DND-41 (cell line): ENCODE data around the gene TMEM39B.

Source experiments
- ATAC-seq: fragments of 200-7000 bp; cut with Tn5 transposase; 3 replicates; pipeline ENCODE4 v1.9.1; 2021; ENCODE audit warnings: low read depth; ENCODE audit not compliant: insufficient read depth
- DNase-seq: peaks from one replicate; pipeline ENCODE4 v3.0.0-alpha.2; 2020
- H2AFZ ChIP-seq: 2 replicates; pipeline ENCODE4 v1.6.0; 2012; ENCODE audit warnings: low read depth, low read length
- H3K27ac ChIP-seq: 2 replicates; pipeline ENCODE4 v1.5.1; 2012; ENCODE audit warnings: low read length, inconsistent platforms
- H3K27me3 ChIP-seq: fragments of 200-600 bp; sonication (generic); 2 replicates; pipeline ENCODE4 v1.6.0; 2012; ENCODE audit warnings: low read length, mild to moderate bottlenecking, inconsistent platforms; ENCODE audit not compliant: insufficient read depth, poor library complexity
- H3K36me3 ChIP-seq: 2 replicates; pipeline ENCODE4 v1.5.1; 2012; ENCODE audit warnings: low read length, inconsistent platforms; ENCODE audit not compliant: insufficient read depth
- H3K4me1 ChIP-seq: 2 replicates; pipeline ENCODE4 v1.5.1; 2012; ENCODE audit warnings: mild to moderate bottlenecking, low read length; ENCODE audit not compliant: insufficient read depth
- H3K4me2 ChIP-seq: 2 replicates; pipeline ENCODE4 v1.6.0; 2012; ENCODE audit warnings: mild to moderate bottlenecking, moderate library complexity, low read length, inconsistent platforms; ENCODE audit not compliant: insufficient read depth
- H3K4me3 ChIP-seq, 2 experiments: fragments of 200-600 bp in 1 of 2; shearing (Covaris generic) in 1 of 2; 2 replicates each; pipeline ENCODE4 v1.5.1; 2012 to 2016; ENCODE audit warnings: inconsistent platforms in 2 of 2, low read length in 2 of 2, mild to moderate bottlenecking in 2 of 2, low read depth in 1 of 2, moderate library complexity in 1 of 2
- H3K79me2 ChIP-seq: 2 replicates; pipeline ENCODE4 v1.6.0; 2012; ENCODE audit warnings: low read length, inconsistent platforms; ENCODE audit not compliant: insufficient read depth
- H3K9ac ChIP-seq: 2 replicates; pipeline ENCODE4 v1.6.0; 2012; ENCODE audit warnings: low read depth, mild to moderate bottlenecking, inconsistent platforms, low read length, moderate library complexity
- H3K9me3 ChIP-seq: 2 replicates; pipeline ENCODE4 v1.5.1; 2012; ENCODE audit warnings: low read length, moderate library complexity, mild to moderate bottlenecking, inconsistent platforms; ENCODE audit not compliant: insufficient read depth, severe bottlenecking
- H4K20me1 ChIP-seq: 2 replicates; pipeline ENCODE4 v1.6.0; 2012; ENCODE audit warnings: low read length; ENCODE audit not compliant: insufficient read depth
- EZH2 ChIP-seq: IDR thresholded peaks from 3 replicates; pipeline ENCODE4 v1.6.1; 2012; ENCODE audit warnings: borderline replicate concordance, low read depth, mild to moderate bottlenecking, moderate library complexity, low read length, inconsistent platforms; ENCODE audit not compliant: severe bottlenecking
- TF ChIP-seq, protein P1 (sequence below): IDR thresholded peaks from 2 replicates; pipeline ENCODE4 v1.5.1; 2012; ENCODE audit warnings: borderline replicate concordance, low read length, moderate library complexity, mild to moderate bottlenecking; ENCODE audit not compliant: poor library complexity, severe bottlenecking; ENCODE audit errors: extremely low read depth

The TMEM39B gene

DNA sequence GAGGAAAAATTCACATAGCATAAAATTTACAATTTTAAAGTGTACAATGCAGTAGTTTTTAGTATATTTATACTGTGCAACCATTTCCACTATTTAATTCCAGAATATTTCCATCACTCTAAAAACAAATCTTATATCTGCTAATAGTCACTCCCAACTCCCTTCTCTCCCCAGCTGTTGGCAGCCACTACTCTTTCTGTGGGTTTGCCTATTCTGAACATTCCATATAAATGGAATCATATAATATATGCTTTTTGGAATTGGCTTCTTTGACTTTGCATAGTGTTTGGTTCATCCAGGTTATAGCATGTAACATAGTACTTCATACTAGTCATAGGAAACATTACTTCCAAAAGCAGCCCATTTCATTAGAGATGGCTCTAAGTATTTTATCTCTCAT, 25.0 kb upstream of the TMEM39B start:
- no peaks in the 10 kb centered on the region for H3K4me1 ChIP-seq
- H4K20me1 ChIP-seq: peaks cover 6% of the 10 kb centered on the region; the same call in 1 of the 2 replicates
- H3K27me3 ChIP-seq: no peaks in the 10 kb centered on the region
- no peak overlapping the region for H3K4me2 ChIP-seq
- DNase-seq: no peak
- H3K79me2 ChIP-seq: peaks cover 25% of the 10 kb centered on the region
- H3K27ac ChIP-seq: no peak overlapping the region
- H3K4me3 ChIP-seq: no peak overlapping the region
- TF ChIP-seq, protein P1, sequence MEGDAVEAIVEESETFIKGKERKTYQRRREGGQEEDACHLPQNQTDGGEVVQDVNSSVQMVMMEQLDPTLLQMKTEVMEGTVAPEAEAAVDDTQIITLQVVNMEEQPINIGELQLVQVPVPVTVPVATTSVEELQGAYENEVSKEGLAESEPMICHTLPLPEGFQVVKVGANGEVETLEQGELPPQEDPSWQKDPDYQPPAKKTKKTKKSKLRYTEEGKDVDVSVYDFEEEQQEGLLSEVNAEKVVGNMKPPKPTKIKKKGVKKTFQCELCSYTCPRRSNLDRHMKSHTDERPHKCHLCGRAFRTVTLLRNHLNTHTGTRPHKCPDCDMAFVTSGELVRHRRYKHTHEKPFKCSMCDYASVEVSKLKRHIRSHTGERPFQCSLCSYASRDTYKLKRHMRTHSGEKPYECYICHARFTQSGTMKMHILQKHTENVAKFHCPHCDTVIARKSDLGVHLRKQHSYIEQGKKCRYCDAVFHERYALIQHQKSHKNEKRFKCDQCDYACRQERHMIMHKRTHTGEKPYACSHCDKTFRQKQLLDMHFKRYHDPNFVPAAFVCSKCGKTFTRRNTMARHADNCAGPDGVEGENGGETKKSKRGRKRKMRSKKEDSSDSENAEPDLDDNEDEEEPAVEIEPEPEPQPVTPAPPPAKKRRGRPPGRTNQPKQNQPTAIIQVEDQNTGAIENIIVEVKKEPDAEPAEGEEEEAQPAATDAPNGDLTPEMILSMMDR: no peak
- TF ChIP-seq EZH2: no peak
- no peak for ATAC-seq
- H2AFZ ChIP-seq: no peak overlapping the region
- H3K36me3 ChIP-seq: peaks cover 37% of the 10 kb centered on the region
- H3K9ac ChIP-seq: no peak overlapping the region
- H3K9me3 ChIP-seq: no peaks in the 10 kb centered on the region

DNA sequence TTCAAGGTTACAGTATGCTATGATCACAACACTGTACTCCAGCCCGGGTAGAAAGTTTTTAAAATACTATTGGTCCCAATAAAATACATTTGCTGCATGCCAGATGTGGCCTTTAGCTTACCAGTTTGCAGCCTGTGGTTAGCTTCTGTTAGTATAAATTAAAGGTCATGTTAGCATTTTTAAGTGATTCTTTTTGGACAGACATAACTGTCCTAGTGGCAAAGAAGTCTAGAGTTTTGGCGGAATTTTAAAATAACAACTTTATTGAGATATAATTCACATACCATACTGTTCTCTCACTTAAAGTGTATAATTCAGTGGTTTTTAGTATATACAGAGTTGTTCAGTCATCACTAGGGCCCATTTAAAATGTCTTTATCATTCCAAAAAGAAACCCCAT, 24.3 kb upstream of the TMEM39B start:
- no peaks in the 10 kb centered on the region for H3K4me1 ChIP-seq
- H3K79me2 ChIP-seq: peaks cover 25% of the 10 kb centered on the region
- H3K27me3 ChIP-seq: no peaks in the 10 kb centered on the region
- TF ChIP-seq, protein P1: no peak
- no peak for TF ChIP-seq EZH2
- no peak overlapping the region for H2AFZ ChIP-seq
- no peak overlapping the region for H3K4me3 ChIP-seq
- H3K4me2 ChIP-seq: no peak overlapping the region
- DNase-seq (no peak), ATAC-seq (no peak)
- H4K20me1 ChIP-seq: peaks cover 6% of the 10 kb centered on the region; the same call in 1 of the 2 replicates
- no peak overlapping the region for H3K9ac ChIP-seq
- H3K27ac ChIP-seq: no peak overlapping the region
- peaks cover 44% of the 10 kb centered on the region for H3K36me3 ChIP-seq
- no peaks in the 10 kb centered on the region for H3K9me3 ChIP-seq

DNA sequence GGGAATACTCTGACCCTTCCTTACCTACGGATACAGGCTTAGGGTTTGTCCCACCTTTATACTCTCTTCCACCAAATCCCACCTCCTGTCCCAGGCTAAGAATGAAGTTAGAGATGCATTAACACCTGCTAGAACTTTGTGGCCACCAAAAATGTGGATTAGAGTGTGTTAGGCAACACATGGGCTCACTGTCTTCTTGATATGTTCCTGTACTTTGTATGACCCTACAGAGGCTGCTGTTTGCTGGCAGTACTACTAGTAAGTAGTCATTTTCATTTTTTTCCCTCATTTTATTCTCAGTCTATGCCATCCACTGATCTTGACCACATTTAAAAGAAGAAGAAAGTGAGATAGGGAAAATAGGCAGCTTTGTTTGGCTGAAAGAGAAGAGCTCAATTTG, 21.0 kb upstream of the TMEM39B start:
- no peaks in the 10 kb centered on the region for H3K9me3 ChIP-seq
- H3K4me1 ChIP-seq: no peaks in the 10 kb centered on the region
- TF ChIP-seq, protein P1: no peak
- TF ChIP-seq EZH2: no peak
- ATAC-seq (no peak), DNase-seq (no peak)
- H3K79me2 ChIP-seq: peaks cover 29% of the 10 kb centered on the region
- no peak overlapping the region for H3K9ac ChIP-seq
- H2AFZ ChIP-seq: no peak overlapping the region
- peaks cover 77% of the 10 kb centered on the region for H3K36me3 ChIP-seq
- no peak overlapping the region for H3K4me2 ChIP-seq
- no peak overlapping the region for H3K4me3 ChIP-seq
- H3K27me3 ChIP-seq: no peaks in the 10 kb centered on the region
- peaks cover 6% of the 10 kb centered on the region; the same call in 1 of the 2 replicates for H4K20me1 ChIP-seq
- no peak overlapping the region for H3K27ac ChIP-seq

DNA sequence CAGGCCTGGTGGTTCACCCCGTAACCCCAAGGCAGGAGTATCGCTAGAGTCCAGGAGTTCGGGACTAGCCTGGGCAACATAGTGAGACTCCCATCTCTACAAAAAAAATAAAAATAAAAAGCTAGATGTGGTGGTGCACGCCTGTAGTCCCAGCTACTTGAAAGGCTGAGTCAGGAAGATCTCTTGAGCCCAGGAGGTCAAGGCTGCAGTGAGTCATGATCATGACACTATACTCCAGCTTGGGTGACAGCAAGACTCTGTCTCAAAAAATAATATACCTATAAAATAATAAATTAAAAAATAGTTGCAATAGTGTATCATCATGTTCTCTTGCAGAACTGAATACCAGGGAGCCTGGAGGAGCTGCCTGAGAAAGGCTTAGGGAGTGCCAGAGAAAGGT, 19.9 kb upstream of the TMEM39B start:
- Histone ChIP-seq H3K4me2 (no peak overlapping the region), H3K79me2 (peaks cover 24% of the 10 kb centered on the region), H3K9me3 (no peaks in the 10 kb centered on the region), H2AFZ (no peak overlapping the region), H3K27me3 (no peaks in the 10 kb centered on the region), H3K36me3 (peaks cover 84% of the 10 kb centered on the region), H3K4me3 (no peak overlapping the region), H3K4me1 (no peaks in the 10 kb centered on the region), H3K9ac (no peak overlapping the region), H4K20me1 (peaks cover 9% of the 10 kb centered on the region; the same call in 1 of the 2 replicates), H3K27ac (no peak overlapping the region)
- DNase-seq: no peak
- TF ChIP-seq, protein P1: no peak
- TF ChIP-seq EZH2: no peak
- no peak for ATAC-seq
